ENCODE data around the gene CTNNA2.

DNA sequence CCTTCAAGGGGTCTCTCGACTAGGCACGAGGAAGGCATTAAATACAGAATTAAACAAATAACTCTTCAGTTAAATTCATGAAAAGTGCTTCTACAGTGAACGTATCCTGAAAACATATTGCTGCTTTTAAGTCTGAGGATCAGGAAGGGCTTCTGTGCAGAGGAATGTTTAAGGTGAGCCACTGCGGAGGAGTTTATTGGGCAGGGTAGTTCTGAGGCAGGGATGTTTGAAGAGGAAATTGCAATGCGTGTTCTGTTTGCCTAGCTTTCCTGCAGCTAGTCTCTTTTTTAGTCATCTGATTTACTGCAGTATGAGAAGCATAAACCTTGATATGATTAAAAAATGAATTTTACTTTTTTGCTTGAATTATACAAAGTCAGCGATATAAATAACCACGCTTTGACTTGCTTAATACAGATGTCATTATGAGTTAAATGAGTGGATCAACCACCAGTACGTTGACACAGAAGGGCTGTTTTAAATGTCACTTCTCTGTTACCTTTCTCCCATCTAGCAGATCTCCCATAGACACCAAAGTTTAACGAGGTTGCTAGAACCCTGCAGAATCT is 98.7 kb downstream of the CTNNA2 start:
- TF ChIP-seq EP300 (IDR thresholded peaks at IDR 0.05; ENCODE audit: borderline replicate concordance) (no peak), NFIC (IDR thresholded peaks at IDR 0.05) (no peak), TAF1 (IDR thresholded peaks at IDR 0.05; ENCODE audit: low read depth) (no peak), CREB1 (IDR thresholded peaks at IDR 0.05; ENCODE audit: low read depth) (no peak)
- TF ChIP-seq, protein P1, sequence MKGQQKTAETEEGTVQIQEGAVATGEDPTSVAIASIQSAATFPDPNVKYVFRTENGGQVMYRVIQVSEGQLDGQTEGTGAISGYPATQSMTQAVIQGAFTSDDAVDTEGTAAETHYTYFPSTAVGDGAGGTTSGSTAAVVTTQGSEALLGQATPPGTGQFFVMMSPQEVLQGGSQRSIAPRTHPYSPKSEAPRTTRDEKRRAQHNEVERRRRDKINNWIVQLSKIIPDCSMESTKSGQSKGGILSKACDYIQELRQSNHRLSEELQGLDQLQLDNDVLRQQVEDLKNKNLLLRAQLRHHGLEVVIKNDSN (IDR thresholded peaks at IDR 0.05) = no peak
- TF ChIP-seq, protein P2, sequence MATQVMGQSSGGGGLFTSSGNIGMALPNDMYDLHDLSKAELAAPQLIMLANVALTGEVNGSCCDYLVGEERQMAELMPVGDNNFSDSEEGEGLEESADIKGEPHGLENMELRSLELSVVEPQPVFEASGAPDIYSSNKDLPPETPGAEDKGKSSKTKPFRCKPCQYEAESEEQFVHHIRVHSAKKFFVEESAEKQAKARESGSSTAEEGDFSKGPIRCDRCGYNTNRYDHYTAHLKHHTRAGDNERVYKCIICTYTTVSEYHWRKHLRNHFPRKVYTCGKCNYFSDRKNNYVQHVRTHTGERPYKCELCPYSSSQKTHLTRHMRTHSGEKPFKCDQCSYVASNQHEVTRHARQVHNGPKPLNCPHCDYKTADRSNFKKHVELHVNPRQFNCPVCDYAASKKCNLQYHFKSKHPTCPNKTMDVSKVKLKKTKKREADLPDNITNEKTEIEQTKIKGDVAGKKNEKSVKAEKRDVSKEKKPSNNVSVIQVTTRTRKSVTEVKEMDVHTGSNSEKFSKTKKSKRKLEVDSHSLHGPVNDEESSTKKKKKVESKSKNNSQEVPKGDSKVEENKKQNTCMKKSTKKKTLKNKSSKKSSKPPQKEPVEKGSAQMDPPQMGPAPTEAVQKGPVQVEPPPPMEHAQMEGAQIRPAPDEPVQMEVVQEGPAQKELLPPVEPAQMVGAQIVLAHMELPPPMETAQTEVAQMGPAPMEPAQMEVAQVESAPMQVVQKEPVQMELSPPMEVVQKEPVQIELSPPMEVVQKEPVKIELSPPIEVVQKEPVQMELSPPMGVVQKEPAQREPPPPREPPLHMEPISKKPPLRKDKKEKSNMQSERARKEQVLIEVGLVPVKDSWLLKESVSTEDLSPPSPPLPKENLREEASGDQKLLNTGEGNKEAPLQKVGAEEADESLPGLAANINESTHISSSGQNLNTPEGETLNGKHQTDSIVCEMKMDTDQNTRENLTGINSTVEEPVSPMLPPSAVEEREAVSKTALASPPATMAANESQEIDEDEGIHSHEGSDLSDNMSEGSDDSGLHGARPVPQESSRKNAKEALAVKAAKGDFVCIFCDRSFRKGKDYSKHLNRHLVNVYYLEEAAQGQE (IDR thresholded peaks at IDR 0.05; ENCODE audit: low read depth) = no peak
- TF ChIP-seq, protein P3, sequence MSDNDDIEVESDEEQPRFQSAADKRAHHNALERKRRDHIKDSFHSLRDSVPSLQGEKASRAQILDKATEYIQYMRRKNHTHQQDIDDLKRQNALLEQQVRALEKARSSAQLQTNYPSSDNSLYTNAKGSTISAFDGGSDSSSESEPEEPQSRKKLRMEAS (IDR thresholded peaks at IDR 0.05) = no peak
